Cardiac septum (tissue), 1 donor: Measurements from ENCODE around the gene FTO. TPM values are rescaled to one million over a fixed set of nuclear protein-coding genes. Genes with fewer than 3 reads are reported as not detected.

Experiments used
- DNase-seq: peaks from one replicate; pipeline ENCODE4 v3.0.0-alpha.2; 2020; ENCODE audit warnings: low spot score
- intact Hi-C: fragments of 100-400 bp; cut with DNase I; formaldehyde crosslinking; loops from one replicate; pipeline ENCODE4 v1.14.0; 2022
- total RNA-seq: library from RNA; stranded (reverse); fragmentation: NEBNext Ultra II Directional; extraction: Animal tissue kit (Norgen Biotek cat#: 25700); gene quantifications from one replicate; pipeline ENCODE4 v1.2.1, GENCODE V29; 2021
- donor health status: DM: no; HTN: no; CAD: no.

The FTO gene
- total RNA-seq, 1 donor from 2014 or later: 70.4 TPM

DNA sequence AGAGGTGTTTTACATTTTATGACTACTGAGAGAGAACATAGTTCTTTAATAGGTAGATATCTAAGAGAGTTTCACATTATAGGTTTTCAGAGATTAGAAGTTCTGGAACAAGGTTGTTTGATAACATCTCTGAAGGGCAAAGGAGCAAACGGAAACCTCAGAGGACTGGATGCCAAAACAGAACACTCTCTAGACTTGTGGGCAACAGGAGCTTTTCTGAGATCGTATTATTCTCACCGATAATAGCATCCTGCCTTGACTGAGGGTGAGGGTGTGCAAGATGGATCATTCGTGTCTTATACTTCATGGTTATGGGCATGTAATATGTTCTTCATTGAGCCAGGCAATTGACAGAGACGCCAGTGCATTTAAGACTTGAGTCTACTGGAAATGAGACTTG lies 347.9 kb downstream of the FTO start:
- intact Hi-C loops: no loop called here
- DNase-seq: no peak

DNA sequence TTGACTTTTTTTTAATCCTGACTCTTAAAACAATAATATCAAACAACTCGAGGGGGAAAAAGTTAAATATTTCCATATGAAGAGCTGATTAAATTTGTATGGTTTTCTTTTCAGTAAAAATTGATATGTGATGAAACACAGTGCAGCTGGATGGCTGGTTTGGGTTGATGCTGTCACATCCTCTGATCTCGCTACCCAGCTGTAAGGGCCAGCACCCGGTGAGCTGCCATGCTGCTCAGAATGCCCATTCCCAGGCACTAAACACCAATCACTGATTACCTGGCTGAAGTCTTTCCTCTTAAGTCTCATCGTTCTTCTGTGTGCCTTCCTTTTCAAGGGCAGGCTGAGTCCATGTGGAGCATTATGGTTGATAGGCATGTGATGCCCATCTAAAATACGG lies 348.3 kb downstream of the FTO start:
- intact Hi-C loops: no loop called here

DNA sequence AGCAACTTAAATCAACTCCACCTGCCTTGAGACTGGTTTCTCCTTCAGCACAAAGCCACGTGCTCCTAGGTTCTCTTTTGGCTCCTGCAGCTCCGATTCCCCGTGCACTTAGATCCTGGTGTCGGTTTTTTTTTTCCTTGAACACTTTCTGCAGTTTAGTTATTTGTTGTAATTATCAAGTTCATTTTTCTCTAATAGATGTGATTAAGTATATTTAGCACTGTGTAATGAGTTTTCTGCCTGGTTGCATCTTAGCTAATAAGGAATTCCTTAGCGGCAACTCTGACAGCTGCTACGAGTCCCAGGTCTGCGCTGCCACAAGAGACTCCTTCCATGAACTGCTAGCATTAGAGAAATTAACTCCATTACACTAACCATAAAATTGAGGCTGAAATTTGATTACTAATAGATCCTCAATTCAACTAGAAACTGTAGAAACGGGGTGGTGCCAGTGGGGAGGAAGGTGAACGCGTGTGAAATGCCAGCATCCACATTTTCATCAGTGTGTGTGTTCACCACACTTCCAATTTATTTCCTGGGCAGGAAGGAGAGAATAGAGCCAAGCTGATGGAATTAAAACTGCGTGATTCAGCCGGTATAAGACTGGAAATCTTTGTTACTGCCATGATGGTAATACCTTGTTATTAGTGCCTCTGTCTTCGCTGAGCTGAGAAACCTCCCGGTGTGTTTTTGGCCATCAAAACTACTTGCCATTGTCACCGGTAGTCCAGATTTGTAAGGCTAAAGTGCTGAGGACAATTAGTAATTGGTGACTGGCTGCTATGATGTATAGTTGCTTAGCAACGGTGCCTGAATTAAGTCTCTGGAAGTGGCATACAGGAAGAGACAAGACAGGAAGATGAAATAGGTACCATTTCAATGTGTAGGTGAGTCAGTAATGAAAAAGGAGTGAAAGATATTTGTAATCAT lies 350.2 kb downstream of the FTO start:
- no peak for DNase-seq
- intact Hi-C loops: no loop called here

More for the DNA sequence above, 348.3 kb downstream of the FTO start:
- DNase-seq: no peak

DNA sequence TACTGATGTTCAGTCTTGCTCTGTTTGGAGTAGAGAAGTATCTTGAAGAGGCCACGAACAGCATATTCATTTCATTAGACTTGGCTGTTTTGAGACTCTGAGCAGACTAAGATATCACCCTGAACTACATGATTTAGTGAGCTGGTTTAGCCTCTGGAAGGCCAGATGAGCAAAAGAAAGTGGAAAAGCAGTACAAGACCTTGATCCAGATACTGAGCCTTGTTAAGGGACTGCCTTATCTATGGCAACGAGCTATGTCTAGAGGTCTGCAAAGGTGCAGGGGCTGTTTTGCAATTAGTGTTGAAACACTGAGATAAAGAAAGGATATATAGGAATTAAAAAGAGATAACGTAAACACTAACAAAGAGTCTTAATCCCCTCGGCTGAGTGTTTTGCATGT lies 351.2 kb downstream of the FTO start:
- intact Hi-C loops: no loop called here
- no peak for DNase-seq

DNA sequence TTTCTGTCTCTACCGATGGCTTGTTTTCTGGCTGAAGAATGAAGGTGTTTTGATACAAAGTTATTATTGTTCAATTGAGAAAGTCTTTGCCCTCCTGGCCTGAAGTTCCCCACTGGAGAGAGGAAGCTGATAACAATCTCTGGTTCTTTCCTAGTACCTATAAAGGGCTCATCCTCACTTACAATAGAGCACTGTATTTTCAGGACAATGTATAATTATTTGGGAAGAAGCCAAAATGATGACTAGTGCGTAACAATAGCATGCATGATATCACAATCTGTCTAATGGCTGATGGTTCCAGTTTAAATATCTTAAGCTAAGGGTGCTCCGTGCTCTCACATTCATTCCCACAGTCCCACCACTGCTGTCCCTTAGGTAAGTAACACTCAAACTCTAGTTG lies 351.9 kb downstream of the FTO start:
- no peak for DNase-seq
- intact Hi-C loops: no loop called here

DNA sequence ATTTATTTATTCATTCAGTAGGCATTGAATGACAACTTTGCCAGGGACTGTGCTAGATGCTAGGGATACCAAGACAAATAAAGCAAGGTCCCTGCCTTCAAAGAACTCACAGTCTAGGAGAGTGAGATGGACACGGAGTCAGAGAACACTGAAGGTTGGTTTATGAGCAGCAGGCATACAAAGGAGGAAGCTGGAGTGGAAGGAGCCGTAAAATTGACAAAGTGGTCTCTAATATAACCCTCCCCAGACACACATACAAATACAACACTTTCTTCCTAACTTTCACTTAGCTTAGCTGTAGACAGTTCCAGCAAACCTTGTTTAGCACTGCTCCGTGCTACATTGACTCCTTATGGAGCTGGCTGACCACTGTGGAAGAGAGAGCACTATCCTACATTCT lies 353.0 kb downstream of the FTO start:
- intact Hi-C loops: no loop called here
- DNase-seq: no peak

- DNase-seq: no peak
- intact Hi-C loops: no loop called here
These were observed 355.4 kb downstream of the FTO start for GRCh38 chr16:54059319-54059718.

GRCh38 chr16:54060599-54061421 lies 356.9 kb downstream of the FTO start:
- DNase-seq: no peak
- intact Hi-C loops: no loop called here

- intact Hi-C loops: no loop called here
- DNase-seq: no peak
These were observed 357.5 kb downstream of the FTO start for GRCh38 chr16:54061454-54061853.

DNA sequence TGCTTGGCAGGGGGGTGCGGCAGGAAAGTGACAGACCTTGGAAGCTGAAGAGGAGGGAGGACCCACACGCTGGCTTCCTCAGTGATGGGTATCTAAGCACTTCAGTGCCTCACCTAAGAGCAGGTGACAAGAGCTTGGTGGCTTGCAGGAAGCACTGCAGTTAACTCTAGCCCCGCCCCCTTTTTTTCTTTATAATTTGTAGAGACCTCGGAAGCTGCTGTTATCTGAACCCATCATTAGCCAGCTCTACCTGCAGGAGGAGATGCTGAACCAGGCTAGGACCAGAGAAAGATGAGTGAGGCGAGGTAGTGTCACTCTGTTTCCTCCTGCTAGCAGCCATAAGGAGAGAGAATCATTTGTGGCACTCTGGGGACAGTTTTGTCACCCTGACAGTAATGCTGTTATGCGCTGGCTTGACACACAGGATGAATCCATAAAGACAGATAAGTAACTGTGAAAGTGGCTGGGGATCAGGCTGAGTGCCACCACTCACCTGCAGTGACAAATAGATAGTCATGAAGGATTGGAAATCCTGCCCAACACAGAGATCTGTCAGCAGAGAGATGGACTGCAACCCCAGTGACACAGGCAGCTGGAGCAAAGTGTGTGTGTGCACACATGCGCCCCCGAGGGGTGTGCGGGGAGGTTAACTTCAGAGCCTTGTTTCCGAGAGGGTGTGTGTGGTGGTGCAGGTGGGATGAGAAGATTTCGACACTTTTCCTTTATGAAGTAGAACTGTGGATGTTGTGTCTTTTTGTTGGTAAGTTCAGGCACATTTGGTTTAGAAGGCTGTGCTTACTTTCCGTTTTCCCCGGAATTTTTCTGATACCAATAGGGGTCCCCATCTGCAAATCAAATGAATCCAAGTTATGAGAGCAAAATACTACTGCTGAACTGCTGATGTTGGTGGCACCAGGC lies 358.7 kb downstream of the FTO start:
- intact Hi-C loops: no loop called here
- no peak for DNase-seq

DNA sequence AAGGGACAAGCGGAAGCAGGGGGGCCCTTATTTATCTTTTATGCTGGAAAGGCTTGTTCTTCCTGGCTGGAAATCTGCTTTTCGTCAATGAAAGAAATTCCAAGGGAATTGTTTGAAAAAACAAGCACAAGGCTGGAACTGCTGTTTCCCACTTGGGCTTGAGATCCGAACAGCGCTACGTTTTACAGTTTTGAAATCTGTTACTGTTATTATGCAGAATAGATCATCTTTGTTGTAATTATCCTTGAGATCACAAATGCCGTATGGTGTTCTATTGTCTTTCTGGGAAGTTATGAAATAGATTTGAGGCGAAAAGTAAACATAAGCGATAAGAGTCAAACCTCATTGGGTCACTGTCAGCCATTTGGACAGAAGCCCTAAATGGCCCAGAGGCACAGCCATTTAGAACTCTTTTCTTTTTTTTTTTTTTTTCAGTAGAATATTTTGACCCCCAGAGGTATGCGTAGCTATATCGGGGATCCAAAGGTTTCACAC lies 359.4 kb downstream of the FTO start:
- DNase-seq: no peak
- intact Hi-C loops: no loop called here

GRCh38 chr16:54066451-54067105 lies 362.6 kb downstream of the FTO start:
- DNase-seq: no peak
- intact Hi-C loops: no loop called here

- intact Hi-C loops: no loop called here
- no peak for DNase-seq
These were observed 363.5 kb downstream of the FTO start for GRCh38 chr16:54067322-54068065.

DNA sequence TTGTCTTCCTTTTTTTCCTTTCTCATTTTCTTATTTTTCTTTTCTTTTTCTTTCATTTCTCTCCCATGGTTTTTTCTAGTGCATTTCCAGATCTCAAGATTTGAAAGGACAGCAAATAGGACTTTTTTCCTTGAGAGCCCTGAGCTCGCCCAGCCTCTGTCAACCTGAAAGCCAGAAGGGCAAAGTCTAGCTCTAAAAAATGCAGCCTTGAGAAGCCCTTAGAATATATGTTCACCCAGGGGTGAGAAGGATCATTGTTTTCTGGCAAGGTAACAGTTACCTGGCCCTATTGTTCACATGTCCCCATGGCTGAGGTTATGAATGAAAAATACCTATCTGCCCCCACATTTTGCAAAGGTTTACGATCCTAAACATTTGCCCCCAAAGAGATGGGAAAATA lies 364.3 kb downstream of the FTO start:
- DNase-seq: no peak
- intact Hi-C loops: no loop called here

DNA sequence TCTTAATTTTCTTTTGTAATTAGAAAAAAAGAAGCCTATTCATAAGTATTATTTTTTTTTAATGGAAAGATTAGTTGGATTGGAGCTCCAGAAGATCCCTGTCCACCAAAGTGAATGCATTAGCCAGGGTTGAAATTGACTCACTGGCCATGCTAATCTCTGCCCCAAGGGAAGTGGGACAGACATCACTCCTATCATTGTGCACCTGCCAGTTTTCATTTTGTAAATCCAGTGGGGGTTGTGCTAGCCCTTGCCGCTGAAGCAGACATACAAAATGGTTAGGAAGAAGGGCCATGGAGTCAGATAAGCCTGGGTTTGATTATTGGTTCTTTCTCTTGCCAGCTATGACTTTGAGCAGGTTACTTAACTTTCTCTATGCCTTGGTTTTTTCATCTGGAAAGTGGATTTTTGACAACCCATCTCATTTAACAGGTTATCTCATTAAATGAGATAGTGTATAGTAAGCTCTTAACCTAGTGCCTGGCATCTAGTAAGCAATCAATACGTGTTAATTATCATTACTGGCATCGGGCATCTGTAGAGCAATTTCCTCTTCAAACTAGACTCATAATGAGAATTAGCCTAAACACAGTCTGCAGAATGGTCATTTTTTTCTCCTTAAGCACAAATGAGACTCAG lies 365.8 kb downstream of the FTO start:
- intact Hi-C loops: no loop called here
- DNase-seq: no peak

GRCh38 chr16:54070789-54071343 lies 366.9 kb downstream of the FTO start:
- intact Hi-C loops: no loop called here
- no peak for DNase-seq

- intact Hi-C loops: no loop called here
- DNase-seq: no peak
These were observed 367.6 kb downstream of the FTO start for GRCh38 chr16:54071514-54071913.

DNA sequence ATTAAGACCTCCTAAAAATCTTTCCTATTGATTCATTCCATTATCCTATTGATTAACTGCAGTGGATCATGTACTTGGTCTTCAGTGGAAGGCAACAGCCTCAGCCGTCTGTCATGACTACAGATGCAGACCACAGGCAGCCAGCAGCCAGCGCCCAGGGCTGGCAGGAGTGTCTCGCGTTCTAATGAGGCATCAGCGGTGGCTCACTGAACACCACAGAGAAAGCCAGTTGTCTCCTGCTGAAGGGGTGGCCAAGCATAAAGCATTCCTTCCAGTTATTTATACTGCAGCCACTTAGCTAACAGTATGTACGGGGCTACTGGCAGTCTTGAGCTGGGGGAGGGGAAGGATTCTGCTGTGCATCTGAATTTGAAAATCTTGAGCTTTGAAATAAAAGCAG lies 368.3 kb downstream of the FTO start:
- no peak for DNase-seq
- intact Hi-C loops: no loop called here
